HG03469 (cell line): Measurements from ENCODE around the gene MGAT5.

Source experiments
- ATAC-seq: cut with Tn5 transposase; IDR thresholded peaks from one replicate; pipeline ENCODE4 v1.9.1; 2021; ENCODE audit warnings: mild to moderate bottlenecking, moderate library complexity, moderate number of reproducible peaks; ENCODE audit not compliant: unreplicated experiment

Gene MGAT5, protein sequence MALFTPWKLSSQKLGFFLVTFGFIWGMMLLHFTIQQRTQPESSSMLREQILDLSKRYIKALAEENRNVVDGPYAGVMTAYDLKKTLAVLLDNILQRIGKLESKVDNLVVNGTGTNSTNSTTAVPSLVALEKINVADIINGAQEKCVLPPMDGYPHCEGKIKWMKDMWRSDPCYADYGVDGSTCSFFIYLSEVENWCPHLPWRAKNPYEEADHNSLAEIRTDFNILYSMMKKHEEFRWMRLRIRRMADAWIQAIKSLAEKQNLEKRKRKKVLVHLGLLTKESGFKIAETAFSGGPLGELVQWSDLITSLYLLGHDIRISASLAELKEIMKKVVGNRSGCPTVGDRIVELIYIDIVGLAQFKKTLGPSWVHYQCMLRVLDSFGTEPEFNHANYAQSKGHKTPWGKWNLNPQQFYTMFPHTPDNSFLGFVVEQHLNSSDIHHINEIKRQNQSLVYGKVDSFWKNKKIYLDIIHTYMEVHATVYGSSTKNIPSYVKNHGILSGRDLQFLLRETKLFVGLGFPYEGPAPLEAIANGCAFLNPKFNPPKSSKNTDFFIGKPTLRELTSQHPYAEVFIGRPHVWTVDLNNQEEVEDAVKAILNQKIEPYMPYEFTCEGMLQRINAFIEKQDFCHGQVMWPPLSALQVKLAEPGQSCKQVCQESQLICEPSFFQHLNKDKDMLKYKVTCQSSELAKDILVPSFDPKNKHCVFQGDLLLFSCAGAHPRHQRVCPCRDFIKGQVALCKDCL

DNA sequence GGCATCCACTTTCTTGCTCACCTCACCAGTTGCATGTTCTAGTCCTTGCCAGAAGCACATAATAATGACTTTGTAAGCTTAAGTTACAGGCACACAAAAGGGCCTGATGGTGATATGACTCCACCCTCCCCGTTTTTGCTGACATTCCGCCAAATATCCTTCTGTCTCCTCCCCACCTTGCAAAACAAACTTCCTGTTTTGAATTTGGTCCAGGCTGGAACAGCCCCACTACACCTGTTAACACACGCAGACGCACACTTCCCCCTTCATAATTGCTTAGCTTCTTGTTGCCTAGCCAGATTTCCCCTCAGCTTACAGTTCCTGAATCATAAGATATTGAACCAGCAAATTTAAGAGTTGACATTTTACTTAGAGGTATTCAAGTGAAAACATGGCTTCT, at the start of gene MGAT5:
Gene MGAT5 (plus strand): TSS at position 269 of the 400 bp plus-strand sequence. CDS start 332 bp downstream, outside the sequence.
- ATAC-seq: no peak

DNA sequence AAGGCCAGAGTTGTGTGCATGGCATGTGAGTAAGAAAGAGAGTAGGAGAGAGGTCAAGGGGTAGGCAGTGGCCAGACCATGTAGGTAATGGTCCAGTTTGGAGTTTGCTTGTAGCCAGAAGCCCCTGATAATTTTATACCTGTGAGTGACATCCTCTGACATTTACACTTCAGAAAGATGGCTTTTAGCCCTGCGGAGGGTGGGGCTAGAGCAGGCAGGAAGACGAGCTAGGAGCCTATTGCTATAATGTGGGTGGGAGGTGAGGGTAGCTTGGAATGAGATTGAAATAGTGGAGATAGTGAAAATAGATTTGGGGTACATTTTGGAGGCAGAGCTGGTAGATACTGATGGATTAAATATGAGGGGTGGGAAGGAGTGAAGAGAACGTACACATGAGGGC, 48.8 kb upstream of the MGAT5 start:
- no peak for ATAC-seq

DNA sequence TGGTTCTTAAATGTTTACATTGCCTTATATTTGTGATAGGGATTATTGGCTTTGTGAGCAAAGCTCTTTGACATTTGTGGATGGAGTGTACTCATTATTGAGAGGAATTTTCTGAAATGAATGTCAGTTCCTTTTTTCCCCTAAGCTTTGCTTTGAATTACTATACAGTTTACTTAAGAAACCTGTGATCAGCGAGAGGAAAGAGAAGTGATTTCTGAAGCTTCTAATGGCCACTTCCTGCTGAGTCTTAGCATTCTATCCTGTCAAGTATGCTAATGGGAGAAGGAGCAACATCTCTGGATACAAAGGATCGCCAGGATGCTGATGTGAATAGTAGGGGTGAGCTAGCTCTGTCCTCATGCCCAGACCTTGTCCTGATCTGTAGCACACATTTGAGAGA, 47.8 kb upstream of the MGAT5 start:
- no peak for ATAC-seq

DNA sequence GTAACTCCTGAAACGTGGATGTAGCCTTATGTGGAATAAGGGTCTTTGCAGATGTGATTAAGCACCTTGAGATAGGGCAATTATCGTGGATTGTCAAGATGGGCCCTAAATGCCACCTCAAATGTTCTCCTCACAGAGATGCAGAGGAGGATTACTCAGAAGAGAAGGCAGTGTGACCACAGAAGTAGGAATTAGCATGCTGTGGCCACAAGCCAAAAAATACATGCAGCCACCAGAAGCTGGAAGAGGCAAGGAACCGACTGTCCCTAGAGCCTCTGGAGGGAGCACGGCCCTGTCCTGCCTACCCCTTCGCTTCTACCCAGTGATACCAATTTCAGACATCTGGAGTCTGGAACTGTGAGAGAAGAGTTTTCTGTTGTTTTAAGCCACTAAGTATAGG, 47.3 kb upstream of the MGAT5 start:
- no peak for ATAC-seq

DNA sequence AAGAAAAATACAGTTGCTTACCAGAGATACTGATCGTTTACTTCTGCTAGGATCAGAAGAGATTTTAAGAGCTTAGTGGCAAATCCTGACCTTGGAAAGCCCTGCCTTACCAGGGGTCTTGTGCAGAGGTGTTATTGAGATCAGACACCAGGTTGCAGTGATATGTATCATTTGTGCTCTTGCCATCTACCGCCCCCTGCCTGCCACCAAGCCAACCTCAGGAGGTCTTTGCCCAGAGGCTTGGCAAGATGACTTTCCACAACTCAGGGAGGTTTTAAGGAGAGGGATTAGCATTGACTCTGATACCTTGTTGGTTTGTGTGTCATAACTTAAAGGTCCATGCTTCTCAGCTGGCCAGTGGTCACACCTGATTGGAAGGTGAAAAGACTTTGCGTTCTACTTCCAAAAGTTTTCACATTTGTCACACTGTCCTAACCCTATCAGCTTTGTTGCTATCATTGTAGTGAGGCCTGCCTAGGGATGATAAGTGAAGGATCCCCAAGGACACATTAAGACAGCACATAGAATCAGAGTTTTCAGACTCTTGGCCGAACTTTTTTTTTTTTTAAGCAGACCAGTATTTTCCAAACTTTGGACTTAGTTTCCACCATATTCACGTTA, 46.2 kb upstream of the MGAT5 start:
- no peak for ATAC-seq

DNA sequence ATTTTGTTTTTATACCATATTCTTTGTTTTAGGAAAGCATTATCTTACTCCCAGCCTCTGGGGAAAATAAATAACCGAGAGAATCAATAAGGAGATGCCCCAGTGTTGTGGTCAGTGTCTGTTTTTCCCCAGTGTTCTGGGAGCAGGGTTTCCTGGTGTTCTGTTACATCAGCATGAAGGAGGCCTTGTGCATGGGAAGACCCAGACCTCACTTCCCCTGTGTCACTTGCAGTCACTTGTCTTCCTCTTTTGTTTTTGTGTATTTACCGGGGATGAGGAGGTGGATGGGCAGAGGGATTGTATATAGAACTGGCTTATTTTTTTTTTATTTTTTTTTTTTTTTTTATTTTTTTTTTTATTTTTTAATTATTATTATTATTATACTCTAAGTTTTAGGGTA, 45.0 kb upstream of the MGAT5 start:
- no peak for ATAC-seq

DNA sequence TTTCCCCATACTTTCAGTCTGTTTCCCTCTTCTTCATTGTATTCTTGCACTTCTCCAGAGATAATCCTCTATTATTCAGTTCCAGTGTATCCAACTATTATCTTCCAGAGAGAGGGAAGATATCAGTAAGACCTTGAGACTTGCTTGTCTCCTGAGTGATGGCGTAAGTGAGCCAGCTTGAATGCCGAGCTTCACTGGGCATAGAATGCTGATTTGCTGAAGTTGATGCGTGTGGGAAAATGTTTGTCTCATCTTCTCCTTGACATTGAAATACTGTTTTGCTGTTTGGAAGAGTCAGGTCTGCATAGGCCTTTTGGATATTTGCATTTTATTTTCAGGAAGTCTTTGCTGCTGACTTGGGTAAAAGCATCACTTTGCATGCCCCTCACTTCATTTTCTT, 41.1 kb upstream of the MGAT5 start:
- ATAC-seq: no peak

DNA sequence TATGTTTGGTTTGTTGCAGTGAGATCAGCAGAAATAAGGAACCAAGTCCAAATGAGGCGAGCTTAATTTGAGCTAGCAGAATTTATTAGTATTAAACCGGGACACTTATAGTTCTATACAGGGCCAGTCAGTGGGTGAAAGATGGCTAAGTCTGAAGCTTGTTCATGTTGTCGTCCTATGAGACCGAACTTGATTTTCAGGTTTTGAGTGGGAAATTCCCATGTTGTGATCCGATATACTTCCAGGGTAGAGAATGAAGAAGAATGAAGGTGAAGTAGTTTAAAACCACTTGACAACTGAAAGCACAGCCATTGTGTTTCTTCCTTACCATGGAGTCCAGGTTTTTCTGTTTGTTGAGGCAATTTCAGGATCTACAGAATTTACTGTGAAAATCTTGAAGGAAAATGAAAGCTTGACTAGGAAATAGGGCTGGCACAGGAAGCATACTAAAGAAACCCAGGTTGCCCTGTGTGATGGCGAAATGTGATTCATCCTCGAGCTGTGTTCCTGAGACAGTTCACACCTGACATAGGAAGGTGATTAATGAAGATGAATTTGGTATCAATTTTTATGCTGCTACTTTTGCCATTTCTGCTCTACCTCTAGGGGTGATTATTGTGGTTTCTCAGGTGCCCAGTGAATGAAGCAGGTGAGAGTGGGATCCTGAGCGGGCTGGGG, 37.6 kb upstream of the MGAT5 start:
- no peak for ATAC-seq

DNA sequence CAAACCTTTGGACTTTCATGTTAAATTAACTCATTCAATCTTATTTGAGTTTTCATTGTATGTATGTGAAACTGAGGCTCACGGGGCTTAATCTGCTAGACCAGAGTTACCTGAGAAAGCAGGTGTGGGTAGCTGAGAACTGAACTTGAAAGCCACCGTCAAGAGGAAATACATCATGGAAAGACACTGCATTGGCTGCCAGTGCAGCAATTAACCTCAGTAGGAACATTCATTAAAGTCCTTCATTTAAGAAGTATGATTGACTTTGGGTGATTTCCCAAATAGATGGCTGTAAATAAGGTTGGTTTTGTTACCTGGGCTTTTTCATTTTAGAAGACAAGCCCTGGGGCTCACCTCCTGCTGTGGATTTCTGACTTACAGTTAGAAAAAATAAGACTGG, 36.5 kb upstream of the MGAT5 start:
- no peak for ATAC-seq

DNA sequence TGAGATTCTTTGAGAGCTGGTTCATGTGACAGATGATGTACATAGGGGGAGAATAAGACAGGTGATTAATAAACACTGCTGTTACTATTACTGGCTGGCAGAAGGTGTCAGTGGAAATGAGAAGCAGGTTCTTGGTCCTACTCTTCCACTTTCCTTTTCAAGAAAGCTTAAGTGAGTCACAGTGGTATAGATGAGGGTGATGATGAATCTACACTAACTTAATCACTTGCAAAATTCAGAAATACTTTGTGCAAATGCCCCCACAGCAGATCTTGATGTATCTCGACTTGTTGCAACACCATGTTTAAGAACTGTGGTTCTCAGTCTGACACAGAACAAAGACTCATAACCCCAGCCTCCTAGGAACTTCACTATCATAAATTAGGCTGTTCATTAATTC, 35.9 kb upstream of the MGAT5 start:
- ATAC-seq: peak; percentile 46

DNA sequence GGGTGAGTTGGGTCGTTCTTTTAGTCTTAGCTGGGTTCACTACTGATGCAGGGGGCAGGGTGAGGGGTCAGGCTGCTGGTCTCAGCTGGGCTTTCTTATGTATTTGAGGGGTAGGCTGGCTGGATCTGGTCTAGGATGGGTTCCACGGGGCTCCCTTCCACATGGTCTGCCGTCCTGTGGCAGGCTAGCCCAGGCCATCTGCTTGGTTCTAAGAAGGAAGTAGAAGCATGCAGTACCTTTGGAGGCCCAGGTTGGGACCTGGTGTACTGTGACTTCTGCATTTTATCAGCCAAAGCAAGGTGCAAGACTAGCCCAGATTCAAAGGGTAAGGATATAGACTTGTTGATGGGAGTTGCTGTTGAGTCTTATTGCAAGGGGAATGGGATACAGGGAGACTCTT, 35.5 kb upstream of the MGAT5 start:
- ATAC-seq: no peak

DNA sequence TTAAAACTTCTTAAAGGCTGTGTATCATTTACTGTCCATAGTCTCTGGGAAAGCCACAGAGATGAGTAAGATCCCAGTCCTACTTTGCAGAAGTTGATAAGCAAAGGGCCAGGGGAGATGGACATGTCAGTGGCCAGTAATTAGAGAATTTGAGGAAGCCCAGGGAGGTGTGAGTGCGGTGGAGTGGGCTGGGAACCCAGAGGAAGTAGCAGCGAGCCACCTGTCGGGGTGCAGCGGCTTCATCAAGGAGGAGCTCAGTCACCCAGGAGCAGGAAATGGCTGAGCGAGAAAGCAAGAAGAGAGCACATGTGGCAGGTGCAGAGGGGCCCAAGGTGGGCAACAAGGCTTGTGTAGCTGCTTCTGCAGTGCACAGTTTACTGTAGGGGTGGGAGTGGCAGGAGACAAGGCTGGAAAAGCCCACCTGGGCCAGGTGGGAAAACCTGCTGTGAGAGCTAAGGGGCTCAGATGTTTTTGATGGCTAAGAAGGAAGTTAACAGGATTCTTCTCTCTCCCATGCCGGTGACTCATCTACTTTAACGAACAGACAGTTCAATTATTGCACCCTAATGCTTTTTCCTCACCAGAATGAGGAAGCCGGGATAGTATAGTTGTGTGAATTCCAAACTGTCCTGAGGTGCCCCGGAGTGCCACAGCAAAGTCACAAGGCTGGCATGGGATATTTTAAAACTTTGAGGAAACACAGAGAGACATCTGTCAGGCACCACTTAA, 34.8 kb upstream of the MGAT5 start:
- peak; percentile 51 for ATAC-seq

DNA sequence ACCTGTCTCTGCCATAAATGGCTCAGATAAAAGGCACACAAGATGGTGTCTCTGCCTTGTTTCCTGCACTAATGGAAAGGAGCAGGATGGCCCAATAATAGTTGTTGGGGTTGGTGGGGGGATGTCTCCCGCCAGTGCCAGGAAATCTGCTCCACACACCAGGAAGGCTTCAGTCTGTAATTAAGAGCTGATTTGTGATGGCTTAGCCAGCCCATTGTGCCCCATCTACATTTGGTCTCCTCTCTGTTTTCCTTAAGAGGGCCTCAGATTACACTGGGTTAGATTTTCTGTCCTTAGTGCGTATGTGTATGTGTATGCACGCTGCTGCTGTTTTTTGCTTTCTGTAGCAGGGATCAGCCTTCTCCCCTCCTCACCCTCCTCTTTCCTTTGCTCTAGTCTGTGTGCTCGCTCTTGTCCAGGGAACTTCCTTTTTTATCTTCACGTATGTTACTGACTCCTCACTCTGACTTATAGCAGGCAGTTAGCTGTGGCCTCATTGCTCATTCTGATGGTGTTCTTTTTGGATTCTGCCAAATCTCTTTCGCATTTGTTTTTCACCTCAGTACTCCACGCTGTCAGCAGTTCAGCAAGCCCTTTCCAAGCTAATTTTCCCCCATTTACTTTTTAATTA, 33.4 kb upstream of the MGAT5 start:
- ATAC-seq: no peak

DNA sequence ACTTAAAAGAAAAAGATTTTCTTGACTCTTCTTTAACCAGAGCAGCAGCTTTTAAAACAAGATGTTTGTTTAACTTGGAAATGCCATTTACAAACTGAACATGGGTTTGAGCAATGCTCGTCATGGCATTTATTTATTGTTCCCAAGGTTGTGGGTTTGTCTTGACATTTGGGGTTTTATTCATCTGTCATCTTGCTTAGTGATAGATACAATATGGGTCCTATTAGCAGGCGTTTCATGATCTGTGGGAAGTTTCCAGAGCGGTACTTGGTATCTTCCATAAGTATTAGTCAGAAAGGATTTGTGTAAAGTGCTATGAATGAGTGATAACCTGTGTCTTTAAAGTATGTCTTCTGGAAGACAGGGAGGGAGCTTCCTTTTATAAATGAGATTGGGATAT, 29.9 kb upstream of the MGAT5 start:
- no peak for ATAC-seq

DNA sequence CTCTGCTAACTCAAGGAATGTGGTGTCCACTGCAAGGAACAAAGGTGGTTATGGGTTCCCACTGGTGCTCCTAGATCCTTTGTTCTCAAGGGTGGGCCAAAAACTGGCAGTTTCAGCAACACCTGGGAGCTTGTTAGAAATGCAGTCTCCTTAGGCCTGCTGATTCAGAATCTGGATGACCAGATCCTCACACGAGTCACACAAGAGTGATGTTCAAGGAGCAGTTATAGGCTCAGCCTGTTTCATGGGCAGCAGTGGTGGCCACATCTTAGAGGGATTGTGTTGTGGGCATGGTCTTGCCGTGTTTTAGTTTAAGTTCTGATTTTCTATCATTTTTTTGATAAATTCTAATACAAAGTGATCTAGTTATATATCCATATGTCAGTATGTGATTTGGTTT, 28.7 kb upstream of the MGAT5 start:
- no peak for ATAC-seq

DNA sequence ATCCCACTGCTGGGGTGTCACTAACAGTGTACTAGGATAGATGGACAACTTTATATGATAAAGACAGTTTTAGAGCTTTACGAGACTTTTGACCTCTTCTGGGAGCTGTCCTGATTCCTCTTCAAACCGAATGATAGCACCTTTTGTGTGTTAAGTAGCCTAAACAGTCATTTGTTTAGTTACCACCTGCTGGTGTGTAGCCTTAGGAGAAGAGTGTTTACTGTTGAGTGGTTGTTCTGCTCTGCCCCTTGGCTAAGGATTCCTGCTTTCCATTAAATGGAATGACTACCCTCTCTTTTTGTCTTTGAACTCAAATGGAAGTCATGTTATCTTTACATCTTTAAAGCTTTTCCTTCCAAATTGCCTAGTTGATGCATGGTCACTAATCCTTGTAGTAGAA, 28.0 kb upstream of the MGAT5 start:
- ATAC-seq: no peak

DNA sequence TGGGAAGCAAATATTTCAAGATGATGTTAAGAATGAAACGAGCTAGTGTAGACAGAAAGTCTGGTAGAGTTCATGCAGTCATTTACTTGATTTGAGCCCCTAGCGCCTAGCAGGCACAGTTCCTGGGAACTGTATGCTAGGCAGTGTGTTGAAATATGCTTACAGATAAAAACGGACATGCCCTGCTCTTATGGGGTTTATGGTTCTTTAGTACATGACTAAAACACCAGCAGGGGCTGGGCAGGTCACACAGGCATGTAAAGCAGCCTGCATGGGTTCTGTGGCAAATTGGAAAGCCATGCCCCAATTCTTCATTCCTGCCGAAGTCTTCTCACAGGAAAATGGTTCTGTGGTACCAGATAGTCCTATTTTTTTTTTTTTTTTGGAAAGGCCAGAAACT, 27.3 kb upstream of the MGAT5 start:
- ATAC-seq: no peak

DNA sequence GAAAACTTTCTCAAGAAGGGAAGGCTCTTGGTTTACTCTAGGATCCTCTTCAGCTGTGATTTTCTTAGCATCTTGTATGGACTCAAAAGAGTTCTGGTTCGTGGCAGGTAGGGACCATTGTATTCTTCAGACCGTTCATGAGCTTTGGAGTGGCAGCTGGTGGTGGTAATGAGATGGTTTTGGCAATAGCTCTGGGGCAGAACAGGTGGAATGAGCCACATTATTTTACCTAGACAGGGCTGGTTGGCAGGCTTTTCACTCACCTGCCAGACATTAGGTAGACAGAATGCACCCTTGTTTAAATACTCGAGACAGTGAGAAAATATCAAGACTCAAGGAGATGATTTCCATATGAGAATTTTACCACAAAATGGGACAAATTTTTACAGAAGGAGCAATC, 26.2 kb upstream of the MGAT5 start:
- ATAC-seq: no peak

DNA sequence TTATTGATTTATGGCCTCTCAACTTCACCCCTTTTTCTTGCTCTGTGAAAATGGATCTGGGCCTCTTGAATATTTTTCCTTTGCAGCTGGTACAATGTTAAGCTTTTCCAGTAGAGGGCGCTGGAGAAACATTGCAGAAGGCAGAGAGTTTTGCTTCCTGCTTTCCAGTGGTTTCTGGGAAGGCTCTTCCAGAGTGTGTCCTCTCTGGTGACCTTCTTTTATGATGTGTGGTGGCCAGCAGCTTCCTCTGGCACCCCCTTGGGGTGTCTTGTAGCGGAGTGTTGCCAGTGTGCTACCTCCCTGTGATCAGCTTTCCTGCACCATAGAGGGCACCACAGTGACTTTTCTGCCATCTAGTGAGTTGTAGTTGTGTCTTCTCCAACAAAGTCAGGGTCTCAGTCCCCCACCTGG, 25.4 kb upstream of the MGAT5 start:
- ATAC-seq: no peak

DNA sequence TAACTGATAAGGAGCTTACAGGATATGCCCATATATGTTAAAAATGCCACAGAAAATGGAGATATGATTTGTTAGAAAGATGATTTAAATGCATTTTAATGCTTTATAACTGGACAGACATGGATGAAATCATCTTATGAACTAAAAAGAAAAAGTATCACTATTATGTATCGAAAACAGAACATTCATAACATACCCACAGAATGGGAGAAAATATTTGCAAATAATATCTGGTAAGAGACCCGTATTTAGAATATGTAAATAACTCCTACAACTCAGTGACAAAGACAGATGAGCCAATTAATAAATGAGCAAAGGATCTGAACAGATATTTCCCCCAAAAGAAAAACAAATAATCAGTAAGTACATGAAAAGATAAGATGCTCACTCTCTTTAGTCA, 24.3 kb upstream of the MGAT5 start:
- ATAC-seq: no peak
